ENCODE data around the gene CDC42EP4. TPM values are rescaled to one million over a fixed set of nuclear protein-coding genes. Genes with fewer than 3 reads are reported as not detected.

CDC42EP4 gene
- total and polyA plus RNA-seq, 4 donors, result 15.7 to 31.0 (median 28.0) TPM

- TF ChIP-seq RXRA (IDR thresholded peaks at IDR 0.05) (no peak), MAX (IDR thresholded peaks at IDR 0.05) (no peak), EGR1 (IDR thresholded peaks at IDR 0.05; ENCODE audit: low read depth in 2 of 2) (no peak), REST (IDR thresholded peaks at IDR 0.05) (no peak), NR2F2 (IDR thresholded peaks at IDR 0.05) (no peak), RAD21 (IDR thresholded peaks at IDR 0.05) (no peak), FOXA2 (IDR thresholded peaks at IDR 0.05) (no peak), SP1 (IDR thresholded peaks at IDR 0.05) (no peak), TAF1 (conservative IDR thresholded peaks at IDR 0.05) (no peak), JUND (IDR thresholded peaks at IDR 0.05) (no peak), YY1 (IDR thresholded peaks at IDR 0.05) (no peak), FOXA1 (IDR thresholded peaks at IDR 0.05) (no peak), HNF4A (conservative IDR thresholded peaks at IDR 0.05) (no peak)
- H3K9me3 ChIP-seq (ENCODE audit: control insufficient read depth in 4 of 4, low read length in 3 of 4), result no peaks in the 10 kb centered on the region
- H3K36me3 ChIP-seq (ENCODE audit: control insufficient read depth in 4 of 4, insufficient read depth in 3 of 4, low read depth in 1 of 4, low read length in 3 of 4), result no peaks in the 10 kb centered on the region
- no peak overlapping the region for H3K4me3 ChIP-seq (ENCODE audit: low read depth in 1 of 3, low read length in 3 of 3)
- WGBS, result 94% methylated on average over 21 of the region's 21 CpGs
- H3K27ac ChIP-seq (ENCODE audit: low read depth in 1 of 2, low read length in 2 of 2), result no peak overlapping the region
- DNase-seq (ENCODE audit: low spot score), result no peak
- no peak overlapping the region for H3K9ac ChIP-seq (ENCODE audit: low read depth in 1 of 2, low read length in 2 of 2)
- no peaks in the 10 kb centered on the region for H3K4me1 ChIP-seq (ENCODE audit: control insufficient read depth in 4 of 4, insufficient read depth in 4 of 4, low read length in 3 of 4)
- peaks cover 0 to 2% (median 0%) of the 10 kb centered on the region in 4 donors for H3K27me3 ChIP-seq (ENCODE audit: control insufficient read depth in 4 of 4, insufficient read depth in 4 of 4, low read length in 3 of 4)
These were observed 42.9 kb upstream of the CDC42EP4 start for GRCh38 chr17:73354423-73355284.

GRCh38 chr17:73352261-73352660, 40.5 kb upstream of the CDC42EP4 start:
- H3K4me1 ChIP-seq (ENCODE audit: control insufficient read depth in 4 of 4, insufficient read depth in 4 of 4, low read length in 3 of 4), result no peaks in the 10 kb centered on the region
- no peak overlapping the region for H3K27ac ChIP-seq (ENCODE audit: low read depth in 1 of 2, low read length in 2 of 2)
- H3K27me3 ChIP-seq (ENCODE audit: control insufficient read depth in 4 of 4, insufficient read depth in 4 of 4, low read length in 3 of 4), result no peaks in the 10 kb centered on the region
- H3K4me3 ChIP-seq (ENCODE audit: low read depth in 1 of 3, low read length in 3 of 3), result no peak overlapping the region
- no peaks in the 10 kb centered on the region for H3K36me3 ChIP-seq (ENCODE audit: control insufficient read depth in 4 of 4, insufficient read depth in 3 of 4, low read depth in 1 of 4, low read length in 3 of 4)
- no peak for DNase-seq (ENCODE audit: low spot score)
- WGBS, result 95% methylated on average over 13 of the region's 13 CpGs
- H3K9me3 ChIP-seq (ENCODE audit: control insufficient read depth in 4 of 4, low read length in 3 of 4), result no peaks in the 10 kb centered on the region
- TF ChIP-seq RAD21 (IDR thresholded peaks at IDR 0.05) (no peak), NR2F2 (IDR thresholded peaks at IDR 0.05) (no peak), JUND (IDR thresholded peaks at IDR 0.05) (no peak), HNF4A (conservative IDR thresholded peaks at IDR 0.05) (no peak), SP1 (IDR thresholded peaks at IDR 0.05) (no peak), REST (IDR thresholded peaks at IDR 0.05) (no peak), RXRA (IDR thresholded peaks at IDR 0.05) (no peak), CTCF (IDR thresholded peaks at IDR 0.05; ENCODE audit: low read depth, low read length, missing input control) (no peak), ZBTB33 (IDR thresholded peaks at IDR 0.05) (no peak), GABPA (IDR thresholded peaks at IDR 0.05 in 1 of 2, conservative IDR thresholded peaks at IDR 0.05 in 1 of 2) (no peak), MAX (IDR thresholded peaks at IDR 0.05) (no peak), FOXA1 (IDR thresholded peaks at IDR 0.05) (no peak), HNF4G (IDR thresholded peaks at IDR 0.05) (no peak), ATF3 (IDR thresholded peaks at IDR 0.05) (no peak), TAF1 (conservative IDR thresholded peaks at IDR 0.05) (no peak), YY1 (IDR thresholded peaks at IDR 0.05) (no peak)
- H3K9ac ChIP-seq (ENCODE audit: low read depth in 1 of 2, low read length in 2 of 2), result no peak overlapping the region
